ENCODE results near the gene TNIK. TPM values are rescaled to one million over a fixed set of nuclear protein-coding genes. Genes with fewer than 3 reads are reported as not detected.

Gene TNIK
- total and polyA plus RNA-seq, 2 of the 4 experiments (the other 2 are of a cell fraction) = 3.4 to 6.3 TPM

GRCh38 chr3:171227828-171228227 is 232.4 kb downstream of the TNIK start:
- Histone ChIP-seq H2BK120ac (ENCODE audit: low read depth, low read length) (no peak overlapping the region), H3K27ac (ENCODE audit: insufficient read depth, low read length) (no peak overlapping the region), H2BK20ac (ENCODE audit: low read depth, low read length) (no peak overlapping the region), H2AK5ac (ENCODE audit: low read depth, low read length) (no peak overlapping the region), H3K4me3 (ENCODE audit: insufficient read depth, low read depth, low read length) (no peak overlapping the region), H3K4me1 (ENCODE audit: control insufficient read depth, insufficient read depth, low read length) (peaks cover 2% of the 10 kb centered on the region; the same call in 1 of the 2 replicates), H2AK9ac (replicated peaks; ENCODE audit: low read depth, low read length, poor library complexity) (no peak overlapping the region), H4K8ac (ENCODE audit: low read depth in 2 of 2, low read length in 2 of 2) (no peak overlapping the region), H3K14ac (replicated peaks; ENCODE audit: low read depth, low read length) (no peak overlapping the region), H4K5ac (ENCODE audit: low read depth, low read length) (no peak overlapping the region), H3K9me3 (ENCODE audit: control insufficient read depth, insufficient read depth, low read length) (peaks cover 2% of the 10 kb centered on the region; the same call in 1 of the 2 replicates), H3K36me3 (ENCODE audit: control insufficient read depth, insufficient read depth, low read length) (peaks cover 1% of the 10 kb centered on the region; the same call in 1 of the 2 replicates), H2BK15ac (ENCODE audit: low read depth, low read length) (no peak overlapping the region), H3K9ac (ENCODE audit: low read depth, low read length) (no peak overlapping the region), H3K18ac (ENCODE audit: low read depth, low read length) (no peak overlapping the region), H3K4me2 (ENCODE audit: low read depth, low read length) (no peak overlapping the region), H2BK5ac (ENCODE audit: low read depth, low read length, poor library complexity, severe bottlenecking) (no peak overlapping the region), H3K56ac (ENCODE audit: extremely low read depth, insufficient read depth, low read length) (no peak overlapping the region), H3K4ac (ENCODE audit: low read depth, low read length) (no peak overlapping the region), H3K9me1 (ENCODE audit: insufficient read depth, low read length) (no peaks in the 10 kb centered on the region), H2AFZ (replicated peaks; ENCODE audit: low read length, poor library complexity) (no peak overlapping the region), H4K91ac (ENCODE audit: insufficient read depth, low read depth, low read length) (no peak overlapping the region), H3K23ac (ENCODE audit: low read depth, low read length) (no peak overlapping the region), H4K20me1 (ENCODE audit: insufficient read depth, low read length) (no peaks in the 10 kb centered on the region), H3K79me1 (ENCODE audit: low read depth in 1 of 2, low read length in 2 of 2) (no peaks in the 10 kb centered on the region), H3K27me3 (ENCODE audit: control insufficient read depth, insufficient read depth, low read length) (no peaks in the 10 kb centered on the region; the same call in 1 of the 2 replicates)
- TF ChIP-seq FOS (IDR thresholded peaks at IDR 0.05; ENCODE audit: low read depth, low read length) = no peak
- TF ChIP-seq MAFK (IDR thresholded peaks at IDR 0.05; ENCODE audit: low read depth, low read length) = no peak
- no peak for TF ChIP-seq BHLHE40 (IDR thresholded peaks at IDR 0.05; ENCODE audit: low read depth, low read length)
- TF ChIP-seq RFX5 (IDR thresholded peaks at IDR 0.05; ENCODE audit: low read depth, low read length) = no peak
- no peak for TF ChIP-seq NFE2L2 (IDR thresholded peaks at IDR 0.05; ENCODE audit: low read depth, low read length)
- no peak for TF ChIP-seq POLR2A (IDR thresholded peaks at IDR 0.05; ENCODE audit: low read depth, low read length)
- TF ChIP-seq ELK1 (IDR thresholded peaks at IDR 0.05; ENCODE audit: borderline replicate concordance, low read depth, low read length) = no peak
- TF ChIP-seq CEBPB (IDR thresholded peaks at IDR 0.05; ENCODE audit: low read depth, low read length) = no peak
- TF ChIP-seq SMC3 (IDR thresholded peaks at IDR 0.05; ENCODE audit: low read depth, low read length) = no peak
- TF ChIP-seq RCOR1 (IDR thresholded peaks at IDR 0.05; ENCODE audit: insufficient replicate concordance, low read length) = no peak
- no peak for TF ChIP-seq CHD1 (IDR thresholded peaks at IDR 0.05; ENCODE audit: low read depth, low read length)
- no peak for TF ChIP-seq USF2 (IDR thresholded peaks at IDR 0.05; ENCODE audit: low read depth, low read length)
- no peak for TF ChIP-seq CTCF (conservative IDR thresholded peaks at IDR 0.05; ENCODE audit: low read depth, low read length)
- TF ChIP-seq MAZ (IDR thresholded peaks at IDR 0.05; ENCODE audit: borderline replicate concordance, low read depth, low read length) = no peak
- TF ChIP-seq RAD21 (IDR thresholded peaks at IDR 0.05; ENCODE audit: low read length) = no peak
- no peak for TF ChIP-seq MXI1 (IDR thresholded peaks at IDR 0.05; ENCODE audit: borderline replicate concordance, low read depth, low read length)
- DNase-seq = no peak
- WGBS, 2 experiments (ENCODE audit: extremely low coverage in 2 of 2, insufficient read length in 1 of 2) = no CpG with 5 or more reads among the region's 3 CpGs
- in situ Hi-C loops (cut with MboI; ENCODE audit: low sequenced_read_pairs) = no loop called here
- ATAC-seq (ENCODE audit: low read depth) = no peak
- intact Hi-C loops (cut with micrococcal nuclease) = no loop called here
- ChIA-PET POLR2A (ENCODE audit: unreplicated experiment) (no interaction called here), CTCF (no interaction called here)
- dilution Hi-C loops (cut with HindIII; ENCODE audit: low sequenced_read_pairs, unreplicated experiment) = no loop called here
- BruUV-seq (replicated peaks) = no TSS peak

Data from IMR-90 (cell line).